Activated CD4-positive, alpha-beta T cell treated with anti-CD3 and anti-CD28 coated beads, Interleukin-2, amount 50 U/mL, for 48 hours (primary cell): ENCODE results near the gene DAZAP1.
"Not testable (repeated sequence)": the region's sequence is repeated elsewhere in the genome, so short reads cannot be mapped to it uniquely, and the experiment has no call there.

Experiments
- DNase-seq, 2 experiments: peaks; one replicate each; pipeline ENCODE4 v3.0.0-alpha.2; 2020

Gene DAZAP1

GRCh38 chr19:1426736-1427135 is 19.4 kb downstream of the DAZAP1 start:
- DNase-seq: no peak

- no peak for DNase-seq
Measured at GRCh38 chr19:1427221-1427920, 20.0 kb downstream of the DAZAP1 start.

- no peak for DNase-seq
Measured at GRCh38 chr19:1428738-1429391, 21.5 kb downstream of the DAZAP1 start.

GRCh38 chr19:1429750-1430149 is 22.4 kb downstream of the DAZAP1 start:
- DNase-seq: no peak

- no peak for DNase-seq
Measured at GRCh38 chr19:1430246-1430645, 22.9 kb downstream of the DAZAP1 start.

GRCh38 chr19:1431759-1432506 is 24.5 kb downstream of the DAZAP1 start:
- DNase-seq: no peak

- DNase-seq: no peak
Measured at GRCh38 chr19:1432507-1432887, 25.1 kb downstream of the DAZAP1 start.

- DNase-seq: no peak
Measured at GRCh38 chr19:1433119-1434039, 26.0 kb downstream of the DAZAP1 start.

GRCh38 chr19:1434040-1434366 is 26.6 kb downstream of the DAZAP1 start:
- no peak for DNase-seq

GRCh38 chr19:1434577-1435060 is 27.2 kb downstream of the DAZAP1 start:
- DNase-seq: no peak

GRCh38 chr19:1435378-1435989 is 28.1 kb downstream of the DAZAP1 start:
- DNase-seq: no peak

GRCh38 chr19:1437609-1438008 is 30.2 kb downstream of the DAZAP1 start:
- no peak for DNase-seq

GRCh38 chr19:1438035-1438932 is 30.9 kb downstream of the DAZAP1 start, which contains the start of gene RPS15:
TSS of gene RPS15 (plus strand) at chr19:1438396. CDS start at chr19:1438426, 30 bp downstream.
- DNase-seq: peak; percentile 95

GRCh38 chr19:1438933-1439354 is 31.6 kb downstream of the DAZAP1 start:
- DNase-seq: no peak

- DNase-seq: not testable (repeated sequence)
Measured at GRCh38 chr19:1439525-1440417, 32.4 kb downstream of the DAZAP1 start.

- DNase-seq: no peak
Measured at GRCh38 chr19:1440418-1440801, 33.0 kb downstream of the DAZAP1 start.

GRCh38 chr19:1441022-1441426 is 33.6 kb downstream of the DAZAP1 start:
- DNase-seq: no peak

GRCh38 chr19:1441677-1442438 is 34.5 kb downstream of the DAZAP1 start:
- DNase-seq: no peak
